ENCODE measurements around the gene MYH14. TPM values are rescaled to one million over a fixed set of nuclear protein-coding genes. Genes with fewer than 3 reads are reported as not detected.

MYH14 gene
- total RNA-seq, 1 experiment from 2014 or later, result 8.8 TPM

- peak; percentile 64 for DNase-seq (ENCODE audit: low spot score)
- in situ Hi-C loops (cut with HindIII; ENCODE audit: low sequenced_read_pairs), result no loop called here
Measured at GRCh38 chr19:50311723-50312635, 108.6 kb downstream of the MYH14 start.

- in situ Hi-C loops (cut with HindIII; ENCODE audit: low sequenced_read_pairs), result no loop called here
- DNase-seq (ENCODE audit: low spot score), result peak; percentile 37
Measured at GRCh38 chr19:50312967-50313811, 109.8 kb downstream of the MYH14 start.

GRCh38 chr19:50313812-50314536 lies 110.6 kb downstream of the MYH14 start:
- DNase-seq (ENCODE audit: low spot score), result peak; percentile 63
- in situ Hi-C loops (cut with HindIII; ENCODE audit: low sequenced_read_pairs), result no loop called here

GRCh38 chr19:50314724-50315708 lies 111.6 kb downstream of the MYH14 start:
- in situ Hi-C loops (cut with HindIII; ENCODE audit: low sequenced_read_pairs), result no loop called here
- peak; percentile 35 for DNase-seq (ENCODE audit: low spot score)

DNA sequence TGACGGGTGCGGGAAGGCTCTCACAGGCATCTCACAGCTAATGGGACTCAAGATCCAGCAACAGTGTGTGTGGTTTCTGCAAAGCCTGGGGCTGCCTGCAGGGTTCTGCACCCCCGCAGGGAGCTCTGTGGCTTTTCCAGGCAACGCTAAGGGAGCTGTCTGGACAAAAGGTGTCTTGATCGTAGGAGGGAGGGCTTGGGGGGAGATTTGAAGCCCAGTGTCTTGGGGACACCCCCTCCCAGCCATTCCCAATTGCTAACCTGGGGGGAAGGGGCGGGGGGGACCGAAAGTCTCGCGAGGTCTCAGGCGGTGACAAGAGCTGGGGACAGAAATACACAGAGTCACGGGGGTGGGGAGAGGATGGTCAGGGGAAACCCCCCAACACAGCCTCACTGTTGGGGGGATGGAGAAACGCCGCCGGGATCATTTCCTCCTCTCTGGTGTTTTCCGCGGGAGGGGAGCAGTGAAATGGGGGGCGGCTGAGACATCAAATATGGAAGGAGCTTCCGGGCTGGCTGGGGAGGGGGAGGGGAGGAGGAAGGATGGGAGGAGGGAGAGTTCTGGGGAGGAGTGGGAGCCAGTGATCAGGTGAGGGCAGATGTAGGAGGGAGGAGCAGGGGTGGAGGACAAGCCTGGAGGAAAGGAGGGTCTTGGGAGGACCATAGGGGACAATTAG lies 112.5 kb downstream of the MYH14 start:
- in situ Hi-C loops (cut with HindIII; ENCODE audit: low sequenced_read_pairs), result no loop called here
- DNase-seq (ENCODE audit: low spot score), result peak; percentile 79

DNA sequence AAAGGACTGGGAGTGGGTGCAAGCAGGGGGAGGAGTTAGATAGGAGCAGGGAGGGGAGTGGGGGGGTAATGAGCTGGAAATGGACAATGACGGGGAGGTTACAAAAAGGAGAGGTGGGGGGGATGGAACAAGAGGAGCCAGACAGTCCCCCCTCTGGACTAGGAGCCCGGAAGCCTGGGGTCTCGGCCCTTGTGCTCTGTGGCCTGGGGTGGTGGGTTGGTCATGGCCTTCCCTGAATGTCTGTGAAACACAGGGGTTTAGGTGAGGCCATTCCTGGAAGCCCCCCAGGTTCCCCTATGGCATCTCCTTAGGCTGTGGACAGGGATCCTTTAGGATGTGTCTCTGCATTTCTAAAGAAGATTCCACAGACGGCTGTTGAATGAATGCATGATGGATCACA lies 113.7 kb downstream of the MYH14 start:
- in situ Hi-C loops (cut with HindIII; ENCODE audit: low sequenced_read_pairs), result no loop called here
- no peak for DNase-seq (ENCODE audit: low spot score)

GRCh38 chr19:50318438-50318837 lies 115.0 kb downstream of the MYH14 start:
- DNase-seq (ENCODE audit: low spot score), result no peak
- in situ Hi-C loops (cut with HindIII; ENCODE audit: low sequenced_read_pairs), result no loop called here

DNA sequence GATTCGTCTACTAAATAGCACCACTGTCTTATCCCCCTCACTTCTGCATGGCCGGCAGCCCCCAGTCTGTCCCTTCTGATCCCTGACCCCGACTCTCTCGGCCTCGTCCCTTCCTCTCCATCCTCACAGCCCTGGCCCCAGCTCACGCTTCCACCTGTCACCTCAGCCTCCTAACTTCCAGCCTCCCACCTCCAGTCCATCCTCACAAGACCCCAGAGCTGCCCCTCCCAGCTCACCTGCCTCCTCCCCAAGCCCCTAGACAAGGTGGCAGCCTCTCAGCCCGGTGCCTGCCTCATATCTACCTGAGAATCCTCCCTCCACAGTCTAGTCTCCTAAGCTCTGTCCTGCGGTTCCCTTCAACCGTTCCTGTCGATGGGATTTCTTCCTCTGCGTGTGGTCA lies 115.7 kb downstream of the MYH14 start:
- in situ Hi-C loops (cut with HindIII; ENCODE audit: low sequenced_read_pairs), result no loop called here
- DNase-seq (ENCODE audit: low spot score), result no peak

GRCh38 chr19:50320051-50320450 lies 116.6 kb downstream of the MYH14 start:
- DNase-seq (ENCODE audit: low spot score), result no peak
- in situ Hi-C loops (cut with HindIII; ENCODE audit: low sequenced_read_pairs), result no loop called here

DNA sequence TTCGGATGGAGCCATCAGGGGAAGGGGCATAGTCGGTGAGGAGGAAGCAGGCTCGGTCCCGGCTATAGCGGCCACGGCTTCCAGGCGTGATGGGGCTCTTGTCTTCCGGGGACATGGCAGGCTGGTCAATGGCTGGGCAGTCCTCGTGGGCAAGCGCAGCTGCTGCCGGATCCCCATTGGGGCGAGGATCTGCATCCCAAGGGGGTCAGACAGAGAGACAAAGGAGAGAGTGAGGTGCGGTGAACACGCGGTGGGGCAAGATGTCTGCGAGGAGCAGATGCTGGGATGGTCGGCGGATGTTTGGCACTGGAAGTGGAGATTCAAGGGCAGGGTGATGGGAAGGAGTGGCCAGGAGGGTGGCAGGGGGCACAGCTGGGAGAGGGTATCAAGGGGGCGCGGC lies 117.2 kb downstream of the MYH14 start:
- DNase-seq (ENCODE audit: low spot score), result no peak
- in situ Hi-C loops (cut with HindIII; ENCODE audit: low sequenced_read_pairs), result no loop called here

DNA sequence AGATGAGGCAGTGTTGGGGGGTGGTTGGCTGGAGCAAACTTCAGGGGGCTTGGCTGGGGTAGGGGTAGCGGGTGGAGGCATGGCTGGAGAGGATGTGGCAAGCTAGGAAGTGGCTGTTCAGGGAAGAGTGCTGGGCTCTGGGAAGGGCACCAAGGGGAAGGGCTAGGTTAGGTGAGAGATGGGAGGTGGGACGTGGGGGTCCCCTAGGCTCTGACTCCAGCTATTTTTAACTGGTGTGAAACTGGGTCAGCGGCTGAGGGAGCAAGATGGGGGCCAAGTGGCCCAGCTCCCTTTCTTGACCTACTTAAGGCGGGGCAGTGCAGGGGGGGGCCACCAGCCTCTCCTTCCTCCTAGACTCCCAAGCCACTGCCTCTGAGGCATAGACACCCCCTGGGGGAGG lies 118.4 kb downstream of the MYH14 start:
- in situ Hi-C loops (cut with HindIII; ENCODE audit: low sequenced_read_pairs), result no loop called here
- DNase-seq (ENCODE audit: low spot score), result peak; percentile 46

- no peak for DNase-seq (ENCODE audit: low spot score)
- in situ Hi-C loops (cut with HindIII; ENCODE audit: low sequenced_read_pairs), result no loop called here
Measured at GRCh38 chr19:50322234-50322633, 118.8 kb downstream of the MYH14 start.

GRCh38 chr19:50322931-50323781 lies 119.7 kb downstream of the MYH14 start:
- no peak for DNase-seq (ENCODE audit: low spot score)

DNA sequence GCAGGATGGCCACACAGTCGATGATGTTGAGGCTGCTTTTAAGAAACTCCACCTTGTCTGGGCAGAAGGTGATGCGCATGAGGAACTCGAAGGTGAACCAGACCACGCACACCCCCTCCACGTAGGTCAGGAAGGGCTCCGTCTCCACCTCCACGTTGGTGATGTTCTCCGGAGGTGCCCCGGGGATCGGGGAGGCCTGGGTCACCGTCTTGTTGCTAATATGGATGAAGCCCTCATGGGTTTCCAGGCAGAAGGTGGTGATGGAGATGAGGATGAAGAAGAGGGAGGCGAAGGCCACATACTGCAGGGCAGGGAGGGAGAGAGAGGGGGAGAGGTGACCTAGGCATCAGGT lies 120.3 kb downstream of the MYH14 start:
- in situ Hi-C loops (cut with HindIII; ENCODE audit: low sequenced_read_pairs), result no loop called here

More at GRCh38 chr19:50322931-50323781, 119.7 kb downstream of the MYH14 start:
- in situ Hi-C loops (cut with HindIII; ENCODE audit: low sequenced_read_pairs), result no loop called here

GRCh38 chr19:50324331-50324730 lies 120.9 kb downstream of the MYH14 start:
- in situ Hi-C loops (cut with HindIII; ENCODE audit: low sequenced_read_pairs), result no loop called here
- DNase-seq (ENCODE audit: low spot score), result peak; percentile 70

More for the DNA sequence above, 120.3 kb downstream of the MYH14 start:
- DNase-seq (ENCODE audit: low spot score), result no peak

DNA sequence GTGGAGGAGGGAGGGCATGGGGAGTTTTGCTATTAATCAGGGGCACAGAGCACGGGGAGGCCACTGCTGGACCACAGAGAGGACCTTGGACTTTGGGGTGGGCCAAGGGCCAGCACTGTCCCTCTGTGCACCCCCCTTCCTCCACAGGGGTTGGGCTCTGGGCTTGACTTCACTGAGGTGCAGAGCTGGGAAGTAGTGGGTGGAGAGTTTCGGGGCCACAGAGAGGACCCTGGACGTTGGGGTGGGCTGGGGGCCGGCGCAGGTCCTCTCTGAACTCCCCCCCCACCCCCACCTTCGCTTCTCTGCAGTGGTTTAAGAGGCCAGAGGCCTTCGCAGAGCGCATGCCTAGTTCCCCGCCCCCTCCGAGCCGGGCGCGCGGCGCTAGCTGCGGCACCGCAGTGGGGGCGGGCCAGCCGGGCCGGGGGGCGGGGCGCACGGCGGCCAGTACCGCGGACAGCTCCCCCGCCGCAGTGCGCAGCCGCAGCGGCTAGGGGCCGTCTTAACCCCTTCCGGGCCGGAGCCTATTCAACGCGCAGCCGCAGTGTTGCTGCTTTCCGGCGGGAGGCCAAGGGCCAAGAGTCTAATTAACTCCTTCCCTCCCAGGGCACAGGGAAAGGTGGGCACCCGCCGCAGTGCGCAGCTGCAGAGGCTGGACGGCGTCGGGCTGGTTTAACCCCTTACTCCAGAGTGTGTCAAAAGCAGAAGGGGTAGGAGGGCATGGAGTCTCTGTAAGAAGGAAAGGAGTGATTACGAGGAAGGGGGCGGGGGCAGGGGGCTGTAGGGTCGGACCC lies 122.1 kb downstream of the MYH14 start:
- DNase-seq (ENCODE audit: low spot score), result peak; percentile 86
- in situ Hi-C loops (cut with HindIII; ENCODE audit: low sequenced_read_pairs), result no loop called here

All from G401 (cell line).